T-helper 2 cell treated with Interferon-gamma antibody and Interleukin-4, amounts not matched to agents 5 μg/mL and 100 μg/mL, for 36 hours (primary cell): ENCODE measurements around the gene VCL.

Experiments
- DNase-seq: peaks from one replicate; pipeline ENCODE4 v3.0.0; 2021; ENCODE audit warnings: low spot score
- H3K27ac Mint-ChIP-seq: one replicate; pipeline ENCODE4 v1.8.0; 2021; ENCODE audit warnings: mild to moderate bottlenecking, mixed read lengths
- H3K27me3 Mint-ChIP-seq: one replicate; pipeline ENCODE4 v1.8.0; 2021; ENCODE audit warnings: low read depth, mixed read lengths
- H3K36me3 Mint-ChIP-seq: one replicate; pipeline ENCODE4 v1.8.0; 2021; ENCODE audit warnings: low read depth, mixed read lengths
- H3K4me1 Mint-ChIP-seq: one replicate; pipeline ENCODE4 v1.8.0; 2021; ENCODE audit warnings: low read depth, mixed read lengths
- H3K4me3 Mint-ChIP-seq: one replicate; pipeline ENCODE4 v1.8.0; 2022; ENCODE audit warnings: mild to moderate bottlenecking, moderate library complexity, mixed read lengths
- H3K9me3 Mint-ChIP-seq: one replicate; pipeline ENCODE4 v1.8.0; 2021; ENCODE audit warnings: mixed read lengths

The VCL gene

DNA sequence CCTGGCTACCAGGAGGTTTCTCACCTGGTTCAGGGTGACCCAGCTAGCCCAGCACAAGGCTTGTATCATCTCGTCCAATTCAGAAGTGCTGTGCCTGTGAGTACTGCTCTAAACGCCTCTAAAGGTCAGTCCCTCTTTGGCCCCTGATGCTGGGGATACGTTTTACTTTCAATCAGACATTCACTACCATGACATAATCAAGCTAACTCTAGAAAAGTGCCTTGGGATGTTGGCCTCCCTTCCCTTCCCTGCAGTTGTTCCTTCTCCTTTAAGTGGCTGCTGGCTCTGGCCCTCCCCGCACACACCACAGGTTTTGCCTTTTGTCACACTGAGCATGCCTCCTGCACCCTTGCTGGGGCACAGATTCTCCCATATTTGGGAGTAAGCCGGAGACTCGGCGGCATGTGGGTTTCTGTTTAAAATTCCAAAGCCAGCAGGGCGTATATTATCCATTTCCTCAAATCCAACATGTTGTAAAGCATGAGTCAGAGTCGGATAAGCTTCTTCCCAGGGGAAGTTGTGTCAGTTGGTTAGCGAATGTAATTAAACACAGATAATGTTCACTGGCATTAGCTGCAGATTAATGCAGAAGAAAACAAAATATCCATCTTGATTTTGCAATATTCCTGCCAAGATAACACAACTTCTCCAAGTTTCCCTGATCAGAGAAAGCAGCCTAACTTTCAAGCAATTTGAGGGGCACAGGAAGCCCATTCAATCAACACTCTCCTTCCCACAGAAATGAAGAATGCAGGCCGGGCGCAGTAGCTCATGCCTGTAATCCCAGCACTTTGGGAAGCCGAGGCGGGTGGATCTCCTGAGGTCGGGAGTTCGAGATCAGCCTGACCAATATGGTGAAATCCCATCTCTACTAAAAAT is 31.8 kb upstream of the VCL start:
- Mint-ChIP-seq H3K27ac (no peak overlapping the region), H3K9me3 (no peaks in the 10 kb centered on the region), H3K36me3 (no peaks in the 10 kb centered on the region), H3K4me1 (peaks cover 8% of the 10 kb centered on the region), H3K27me3 (peaks cover 37% of the 10 kb centered on the region), H3K4me3 (no peak overlapping the region)
- DNase-seq = no peak

DNA sequence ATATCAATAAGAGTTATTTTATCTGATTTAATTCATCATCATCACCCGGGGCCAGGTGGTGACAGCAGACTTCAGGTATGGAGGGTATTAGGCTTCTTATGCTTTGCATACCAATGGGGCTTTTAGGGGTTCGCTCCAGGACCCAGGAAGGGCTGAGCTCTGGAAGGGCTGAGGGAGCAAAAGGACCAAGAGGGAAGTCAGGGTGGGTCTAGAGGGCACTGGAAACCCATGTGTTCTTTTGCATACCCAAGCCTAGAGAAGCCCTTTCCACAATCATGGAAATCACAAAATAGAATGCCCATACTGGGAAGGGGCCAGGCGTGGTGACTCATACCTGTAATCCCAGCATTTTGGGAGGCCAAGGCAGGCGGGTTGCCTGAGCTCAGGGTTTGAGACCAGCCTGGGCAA is 30.9 kb upstream of the VCL start:
- H3K27ac Mint-ChIP-seq = no peak overlapping the region
- H3K36me3 Mint-ChIP-seq = no peaks in the 10 kb centered on the region
- H3K4me3 Mint-ChIP-seq = no peak overlapping the region
- peaks cover 40% of the 10 kb centered on the region for H3K27me3 Mint-ChIP-seq
- no peaks in the 10 kb centered on the region for H3K9me3 Mint-ChIP-seq
- H3K4me1 Mint-ChIP-seq = peaks cover 8% of the 10 kb centered on the region
- DNase-seq = no peak

DNA sequence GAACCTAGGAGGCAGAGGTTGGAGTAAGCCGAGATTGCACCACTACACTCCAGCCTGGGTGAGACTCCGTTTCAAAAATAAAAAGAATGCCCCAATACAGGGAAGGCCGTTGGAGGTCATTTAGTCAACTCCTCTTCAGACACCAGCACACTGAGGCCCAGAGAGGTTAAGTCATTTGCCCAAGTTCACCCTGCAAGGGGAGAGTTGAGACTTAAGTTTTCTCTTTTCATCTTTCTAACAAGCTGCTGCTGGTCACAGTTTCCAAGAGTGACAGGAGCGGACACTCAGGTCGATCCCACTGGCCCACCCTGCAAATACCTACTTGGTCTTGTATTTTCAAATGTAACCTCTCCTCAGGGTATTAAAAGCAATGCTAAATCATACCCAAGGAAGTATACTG is 30.4 kb upstream of the VCL start:
- H3K27ac Mint-ChIP-seq = no peak overlapping the region
- no peak overlapping the region for H3K4me3 Mint-ChIP-seq
- no peaks in the 10 kb centered on the region for H3K9me3 Mint-ChIP-seq
- DNase-seq = no peak
- no peaks in the 10 kb centered on the region for H3K36me3 Mint-ChIP-seq
- peaks cover 38% of the 10 kb centered on the region for H3K27me3 Mint-ChIP-seq
- peaks cover 8% of the 10 kb centered on the region for H3K4me1 Mint-ChIP-seq

DNA sequence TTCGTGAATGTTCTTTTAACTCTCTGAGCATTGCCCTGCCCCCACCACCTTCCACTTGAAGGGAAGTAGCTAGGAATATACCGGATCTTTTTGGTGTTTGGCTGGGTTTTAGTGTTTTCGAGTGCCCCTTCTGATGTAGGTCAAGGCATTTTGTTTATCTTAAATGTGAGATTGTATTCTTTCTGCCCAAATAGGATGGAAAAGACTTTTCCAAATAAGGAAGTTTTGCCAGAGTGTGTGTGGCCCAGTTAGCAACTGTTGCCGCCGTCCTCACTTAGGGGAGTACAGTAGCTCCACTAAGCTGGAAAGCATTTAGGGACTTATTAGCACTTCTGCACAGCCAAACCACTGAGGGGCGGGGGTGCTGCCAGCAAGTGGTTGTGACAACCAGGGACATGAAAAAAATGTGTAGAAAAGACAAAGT is 29.8 kb upstream of the VCL start:
- Mint-ChIP-seq H3K27me3 (peaks cover 38% of the 10 kb centered on the region), H3K36me3 (no peaks in the 10 kb centered on the region), H3K27ac (no peak overlapping the region), H3K9me3 (no peaks in the 10 kb centered on the region), H3K4me1 (peaks cover 8% of the 10 kb centered on the region), H3K4me3 (no peak overlapping the region)
- no peak for DNase-seq

DNA sequence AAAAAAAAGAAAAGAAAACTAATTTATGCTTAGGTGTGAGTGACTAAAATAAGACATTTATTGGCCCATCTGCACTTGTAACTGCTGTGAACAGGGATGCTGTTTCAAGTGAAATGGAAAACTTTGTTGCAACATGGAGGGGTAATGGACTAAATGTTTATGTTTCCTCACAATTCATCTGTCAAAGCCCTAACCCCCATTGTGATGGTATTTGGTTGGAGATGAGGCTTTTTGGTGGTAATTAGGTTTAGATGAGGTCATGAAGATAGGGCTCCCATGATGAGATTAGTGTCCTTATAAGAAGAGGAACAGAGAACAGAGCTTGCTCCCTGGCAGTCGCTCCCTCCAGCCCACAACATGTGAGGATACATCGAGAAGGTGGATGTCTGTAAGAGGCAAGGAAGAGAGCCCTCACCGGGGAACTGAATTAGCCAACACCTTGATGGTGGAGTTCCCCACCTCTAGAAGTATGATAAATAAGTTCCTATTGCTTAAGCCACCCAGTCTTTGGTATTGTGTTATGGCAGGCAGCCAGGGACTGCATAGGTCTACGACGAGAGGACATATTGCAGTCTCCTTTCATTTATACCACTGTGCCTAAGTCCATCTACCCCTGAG is 28.6 kb upstream of the VCL start:
- H3K9me3 Mint-ChIP-seq = no peaks in the 10 kb centered on the region
- no peaks in the 10 kb centered on the region for H3K36me3 Mint-ChIP-seq
- H3K27me3 Mint-ChIP-seq = peaks cover 36% of the 10 kb centered on the region
- no peak overlapping the region for H3K4me3 Mint-ChIP-seq
- DNase-seq = no peak
- H3K27ac Mint-ChIP-seq = no peak overlapping the region
- peaks cover 15% of the 10 kb centered on the region for H3K4me1 Mint-ChIP-seq

DNA sequence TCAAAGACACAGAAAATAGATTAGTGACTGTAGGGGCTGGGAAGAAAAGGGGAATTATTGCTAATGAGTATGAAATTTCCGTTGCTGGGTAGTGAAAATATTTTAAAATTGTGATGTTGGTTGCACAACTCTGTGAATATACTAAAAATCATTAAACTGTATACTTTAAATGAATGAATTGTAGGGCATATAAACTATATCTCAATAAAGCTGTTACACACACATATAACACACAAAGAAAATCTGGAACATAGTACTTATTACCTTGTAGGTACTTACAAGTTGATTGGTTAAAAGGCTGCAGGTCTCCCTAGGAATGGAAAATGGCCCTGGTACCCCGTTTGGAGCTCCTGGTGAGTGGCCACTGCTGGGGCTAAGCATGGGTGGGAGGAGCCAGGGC is 27.1 kb upstream of the VCL start:
- no peaks in the 10 kb centered on the region for H3K9me3 Mint-ChIP-seq
- H3K4me1 Mint-ChIP-seq = peaks cover 23% of the 10 kb centered on the region
- H3K27ac Mint-ChIP-seq = no peak overlapping the region
- no peak for DNase-seq
- peaks cover 2% of the 10 kb centered on the region for H3K36me3 Mint-ChIP-seq
- peaks cover 38% of the 10 kb centered on the region for H3K27me3 Mint-ChIP-seq
- H3K4me3 Mint-ChIP-seq = no peak overlapping the region

DNA sequence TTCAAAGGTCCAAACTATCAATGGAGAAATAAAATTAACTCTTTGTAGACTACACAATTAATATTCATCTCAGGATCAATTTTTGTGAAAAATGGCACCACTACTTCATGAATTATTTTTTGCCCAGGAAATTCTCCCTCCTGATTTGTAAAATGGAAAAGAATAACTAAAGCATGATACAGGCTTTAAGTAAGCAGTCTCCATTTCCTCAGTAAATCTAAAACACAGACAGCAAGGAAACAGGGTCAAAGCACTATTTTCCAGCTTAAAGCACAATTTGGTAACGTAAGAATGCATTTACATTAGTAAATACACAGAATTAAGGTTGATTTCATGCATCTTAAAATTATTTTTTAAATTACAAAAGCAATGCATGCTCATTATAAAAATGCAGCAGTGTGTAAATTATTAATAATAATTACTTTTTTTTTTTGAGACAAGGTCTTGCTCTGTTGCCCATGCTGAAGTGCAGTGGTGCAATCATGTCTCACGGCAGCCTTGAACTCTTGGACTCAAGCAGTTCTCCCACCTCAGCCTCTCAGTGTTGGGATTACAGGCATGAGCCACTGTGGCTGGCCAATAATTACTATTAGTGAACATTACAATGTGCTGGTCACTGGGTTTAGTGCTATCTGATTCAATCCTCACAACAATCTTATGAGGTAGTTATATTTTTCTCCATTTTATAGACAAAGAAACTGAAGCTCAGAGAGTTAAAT is 26.1 kb upstream of the VCL start:
- no peaks in the 10 kb centered on the region for H3K9me3 Mint-ChIP-seq
- H3K36me3 Mint-ChIP-seq = peaks cover 2% of the 10 kb centered on the region
- H3K27ac Mint-ChIP-seq = no peak overlapping the region
- H3K4me3 Mint-ChIP-seq = no peak overlapping the region
- no peak for DNase-seq
- H3K27me3 Mint-ChIP-seq = peaks cover 36% of the 10 kb centered on the region
- H3K4me1 Mint-ChIP-seq = peaks cover 24% of the 10 kb centered on the region

DNA sequence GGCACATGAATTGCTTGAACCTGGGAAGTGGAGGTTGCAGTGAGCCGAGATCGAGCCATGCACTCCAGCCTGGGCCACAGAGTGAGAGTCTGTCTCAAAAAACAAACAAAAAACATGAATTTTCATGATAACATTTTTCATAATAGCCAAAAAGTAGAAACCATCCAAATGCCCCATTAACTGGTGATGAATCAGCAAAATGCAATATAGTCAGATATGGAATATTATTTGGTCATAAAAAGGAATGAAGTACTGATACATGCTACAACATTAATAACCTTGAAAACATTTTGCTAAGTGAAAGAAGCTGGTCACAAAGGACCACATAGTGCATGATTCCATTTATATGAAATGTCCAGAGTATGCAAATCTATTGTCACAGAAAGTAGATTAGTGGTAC is 24.5 kb upstream of the VCL start:
- Mint-ChIP-seq H3K4me3 (peak overlapping the region; percentile 5), H3K27me3 (peaks cover 36% of the 10 kb centered on the region), H3K4me1 (peaks cover 20% of the 10 kb centered on the region), H3K27ac (no peak overlapping the region), H3K9me3 (no peaks in the 10 kb centered on the region), H3K36me3 (peaks cover 2% of the 10 kb centered on the region)
- no peak for DNase-seq

DNA sequence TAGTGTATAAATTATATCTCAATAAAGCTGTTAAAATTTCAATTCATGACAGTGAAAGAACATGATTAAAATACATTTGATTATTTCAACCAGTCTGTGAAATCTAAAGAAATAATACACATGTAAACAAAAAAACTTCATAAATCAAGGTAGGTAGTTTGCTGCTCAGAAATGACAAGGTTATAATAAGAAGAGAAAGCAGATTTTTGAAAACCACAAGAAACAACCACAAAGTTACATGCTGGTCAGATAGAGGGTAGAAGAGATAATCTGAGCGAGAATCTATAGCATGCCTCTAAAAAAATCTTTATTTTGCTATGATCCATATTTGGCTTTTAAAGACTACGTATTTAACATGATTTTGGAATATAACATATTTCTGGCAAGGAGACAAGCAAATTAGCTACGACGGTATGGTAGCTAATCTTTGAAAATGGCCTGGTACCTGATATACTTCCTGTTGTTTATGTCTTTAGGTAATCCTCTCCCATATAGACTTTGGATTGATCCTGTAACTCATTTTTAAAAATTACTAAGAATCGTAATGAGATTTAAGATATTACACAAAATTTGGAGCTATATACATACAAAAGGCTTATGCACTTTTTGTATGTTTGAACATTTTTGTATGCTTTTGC is 23.5 kb upstream of the VCL start:
- DNase-seq = no peak
- Mint-ChIP-seq H3K4me1 (peaks cover 16% of the 10 kb centered on the region), H3K4me3 (peak overlapping the region; percentile 25), H3K36me3 (peaks cover 2% of the 10 kb centered on the region), H3K27ac (peak overlapping the region; percentile 0), H3K27me3 (peaks cover 36% of the 10 kb centered on the region), H3K9me3 (no peaks in the 10 kb centered on the region)

DNA sequence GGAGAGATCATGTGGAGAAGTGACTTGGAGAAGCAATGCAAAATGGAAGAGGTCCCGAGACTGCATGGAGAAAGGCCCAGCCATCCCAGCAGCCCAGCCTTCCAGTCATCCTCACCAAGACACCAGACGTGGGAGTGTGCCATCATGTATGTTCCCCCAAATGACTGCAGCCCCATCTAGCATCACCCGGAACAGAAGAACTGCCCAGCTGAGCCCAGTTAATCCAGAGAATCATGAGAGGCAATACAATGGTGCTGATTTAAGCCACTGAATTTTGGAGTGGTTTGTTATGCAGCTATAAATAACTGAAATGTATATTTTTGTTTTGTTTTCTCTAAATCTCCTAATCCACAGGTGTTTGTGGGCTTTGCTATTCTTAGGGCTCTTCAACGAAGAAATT is 22.5 kb upstream of the VCL start:
- H3K4me3 Mint-ChIP-seq = no peak overlapping the region
- peaks cover 2% of the 10 kb centered on the region for H3K36me3 Mint-ChIP-seq
- H3K9me3 Mint-ChIP-seq = no peaks in the 10 kb centered on the region
- no peak overlapping the region for H3K27ac Mint-ChIP-seq
- no peak for DNase-seq
- peaks cover 22% of the 10 kb centered on the region for H3K4me1 Mint-ChIP-seq
- H3K27me3 Mint-ChIP-seq = peaks cover 45% of the 10 kb centered on the region

DNA sequence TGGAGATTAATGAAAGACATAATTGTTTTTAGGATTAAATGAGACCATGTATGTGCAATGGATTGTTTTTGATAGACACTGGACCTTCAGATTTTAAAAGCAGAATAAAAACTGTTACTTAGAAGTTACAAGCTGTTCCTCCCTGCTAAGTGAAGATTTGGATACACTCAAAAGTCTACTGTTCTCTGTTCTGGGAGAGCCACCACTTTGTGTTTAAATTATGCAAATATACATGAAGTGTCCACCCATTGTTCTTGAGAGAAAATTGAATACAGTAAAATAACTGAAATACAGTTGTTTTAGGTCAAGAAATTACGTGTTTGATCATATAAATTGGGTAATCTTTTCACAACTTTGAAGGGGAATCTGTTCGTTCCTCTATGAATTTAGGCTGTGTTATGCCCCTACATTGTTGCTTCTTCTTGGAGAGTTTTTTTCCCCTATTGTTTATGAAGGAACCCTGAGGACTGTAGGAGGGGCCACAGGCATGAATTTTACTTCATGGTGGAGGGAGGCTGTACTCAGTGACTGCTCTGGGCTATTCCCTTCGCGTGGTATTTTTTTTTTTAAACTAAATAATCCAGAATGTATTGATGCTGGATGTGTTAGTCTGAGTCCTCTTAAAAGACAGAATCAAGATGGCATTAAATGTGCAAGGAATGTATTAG is 18.6 kb upstream of the VCL start:
- Mint-ChIP-seq H3K27ac (no peak overlapping the region), H3K9me3 (no peaks in the 10 kb centered on the region), H3K4me3 (no peak overlapping the region)

DNA sequence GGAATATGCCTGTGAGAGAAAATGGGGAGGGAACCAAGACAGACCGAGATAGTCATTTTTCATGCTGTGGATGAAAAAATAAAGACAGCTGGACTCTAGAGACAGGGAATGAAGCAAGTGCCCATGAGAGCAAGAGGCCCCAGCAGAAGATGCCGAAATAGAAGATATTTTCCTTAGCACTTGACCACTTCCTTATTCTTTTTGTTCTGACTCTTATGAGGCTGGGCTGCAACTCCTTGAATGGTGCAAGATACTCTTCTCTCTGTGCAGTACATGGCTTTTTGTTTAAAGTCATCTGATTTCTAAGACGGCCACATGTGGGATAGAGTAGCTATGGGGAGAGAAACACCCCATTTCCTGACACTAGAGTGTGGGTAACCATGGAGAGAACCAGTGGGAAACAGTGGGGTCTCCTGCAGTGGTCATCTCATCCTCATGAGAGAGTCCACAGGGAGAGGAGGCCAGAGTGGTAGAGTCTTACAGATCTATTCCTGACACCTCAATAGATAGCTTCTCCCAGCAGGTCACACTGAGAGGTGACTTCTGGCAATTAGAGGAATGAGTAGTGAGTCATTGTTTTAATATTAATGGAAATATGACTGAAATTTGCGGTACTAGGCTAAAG is 18.0 kb upstream of the VCL start:
- peaks cover 14% of the 10 kb centered on the region for H3K4me1 Mint-ChIP-seq
- no peaks in the 10 kb centered on the region for H3K9me3 Mint-ChIP-seq
- no peak overlapping the region for H3K4me3 Mint-ChIP-seq
- H3K27ac Mint-ChIP-seq = no peak overlapping the region
- DNase-seq = no peak
- H3K36me3 Mint-ChIP-seq = peaks cover 2% of the 10 kb centered on the region
- H3K27me3 Mint-ChIP-seq = peaks cover 58% of the 10 kb centered on the region

More for the DNA sequence above, 18.6 kb upstream of the VCL start:
- DNase-seq = no peak
- Mint-ChIP-seq H3K36me3 (peaks cover 2% of the 10 kb centered on the region), H3K4me1 (peaks cover 19% of the 10 kb centered on the region), H3K27me3 (peaks cover 58% of the 10 kb centered on the region)

DNA sequence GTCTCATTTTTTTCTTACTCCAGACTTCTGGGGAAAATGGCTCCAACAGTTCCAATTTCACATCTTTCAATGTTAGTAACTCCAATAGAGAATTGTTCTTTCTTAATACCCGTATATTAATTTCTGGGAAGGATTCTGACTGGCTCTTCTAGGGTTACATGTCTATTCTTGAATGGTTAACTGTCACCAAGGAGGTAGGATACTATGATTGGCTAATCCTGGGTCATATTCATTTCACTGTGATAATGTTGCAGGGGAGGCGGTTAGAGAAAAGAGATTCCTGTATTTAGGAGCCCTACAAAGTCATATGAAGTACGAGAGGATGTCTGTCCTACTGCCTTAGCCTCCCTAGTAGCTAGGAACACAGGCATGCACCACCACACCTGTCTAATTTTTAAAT is 16.1 kb upstream of the VCL start:
- Mint-ChIP-seq H3K27me3 (peaks cover 49% of the 10 kb centered on the region), H3K4me1 (peaks cover 10% of the 10 kb centered on the region), H3K4me3 (no peak overlapping the region), H3K27ac (no peak overlapping the region), H3K36me3 (no peaks in the 10 kb centered on the region), H3K9me3 (no peaks in the 10 kb centered on the region)
- DNase-seq = no peak
